Thymus (tissue), 11 donors: ENCODE measurements around the gene VEZT. TPM values are rescaled to one million over a fixed set of nuclear protein-coding genes. Genes with fewer than 3 reads are reported as not detected.

Source experiments
- DNase-seq, 9 donors: peaks; one replicate each; pipeline ENCODE4 v3.0.0-alpha.2; 2013; ENCODE audit warnings: low spot score in 9 of 9, low read depth in 6 of 9, missing footprints in 1 of 9
- H3K27ac ChIP-seq, 2 donors: one replicate each; pipeline ENCODE4 v1.5.1; 2013; ENCODE audit warnings: control low read depth in 1 of 2, low read depth in 1 of 2, low read length in 1 of 2, mild to moderate bottlenecking in 1 of 2, moderate library complexity in 1 of 2
- H3K27me3 ChIP-seq, 2 donors: one replicate each; pipeline ENCODE4 v1.5.1; 2013; ENCODE audit warnings: low read length in 1 of 2; ENCODE audit not compliant: control insufficient read depth in 2 of 2, insufficient read depth in 1 of 2
- H3K36me3 ChIP-seq, 2 donors: one replicate each; pipeline ENCODE4 v1.5.1; 2013; ENCODE audit warnings: low read length in 1 of 2, mild to moderate bottlenecking in 1 of 2, moderate library complexity in 1 of 2; ENCODE audit not compliant: control insufficient read depth in 2 of 2, insufficient read depth in 2 of 2
- H3K4me1 ChIP-seq, 2 donors: one replicate each; pipeline ENCODE4 v1.5.1; 2013; ENCODE audit warnings: low read length in 2 of 2; ENCODE audit not compliant: control insufficient read depth in 2 of 2, insufficient read depth in 2 of 2
- H3K4me3 ChIP-seq, 2 donors: one replicate each; pipeline ENCODE4 v1.5.1; 2013; ENCODE audit warnings: low read length in 2 of 2, control low read depth in 1 of 2, mild to moderate bottlenecking in 1 of 2
- H3K9me3 ChIP-seq, 2 donors: one replicate each; pipeline ENCODE4 v1.5.1; 2013; ENCODE audit warnings: low read length in 1 of 2, mild to moderate bottlenecking in 1 of 2; ENCODE audit not compliant: control insufficient read depth in 2 of 2, insufficient read depth in 1 of 2
- WGBS: extraction: QIAGEN DNeasy Blood & Tissue Kit; methylation state at CpG from one replicate; pipeline ENCODE4 v1.1.7; 2013; 5-methylcytosine and 5-hydroxymethylcytosine counted together
- polyA plus RNA-seq: library from polyadenylated mRNA; stranded (reverse); fragments of 200-250 nt; gene quantifications from one replicate; pipeline ENCODE4 v1.2.3, GENCODE V29; 2013
- total RNA-seq: library from RNA; stranded (reverse); fragments of 120-200 nt; gene quantifications from one replicate; pipeline ENCODE4 v1.2.4, GENCODE V29; 2013
- donor health status: healthy.

The VEZT gene
- total and polyA plus RNA-seq, 2 donors: 51.4 to 54.4 TPM

DNA sequence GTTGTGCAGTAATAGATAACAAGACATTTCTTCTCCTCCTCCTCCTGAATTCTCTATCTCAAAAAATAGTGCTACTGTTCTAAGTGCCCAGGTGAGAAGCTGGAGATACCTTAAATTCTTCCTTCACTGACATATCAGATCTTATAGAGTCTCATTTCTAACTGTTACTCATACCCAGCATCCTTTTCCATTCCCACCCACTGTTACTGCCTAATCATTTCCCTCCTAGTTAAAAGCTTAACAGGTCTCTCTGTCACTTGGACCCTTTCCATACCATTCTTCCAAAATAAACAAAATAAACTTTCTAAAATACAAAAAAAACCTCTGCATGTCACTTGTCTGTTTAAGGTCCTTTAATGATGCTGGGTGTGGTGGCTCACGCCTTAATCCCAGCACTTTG, 124.4 kb downstream of the VEZT start:
- Histone ChIP-seq H3K36me3 (no peaks in the 10 kb centered on the region), H3K4me1 (no peaks in the 10 kb centered on the region), H3K9me3 (no peaks in the 10 kb centered on the region), H3K27me3 (no peaks in the 10 kb centered on the region), H3K27ac (no peak overlapping the region), H3K4me3 (no peak overlapping the region)
- DNase-seq: no peak
- 95% methylated on average over 1 of the region's 1 CpG for WGBS

- 88% methylated on average over 6 of the region's 6 CpGs for WGBS
- no peak overlapping the region for H3K27ac ChIP-seq
- H3K4me1 ChIP-seq: no peaks in the 10 kb centered on the region
- H3K9me3 ChIP-seq: no peaks in the 10 kb centered on the region
- H3K4me3 ChIP-seq: no peak overlapping the region
- no peaks in the 10 kb centered on the region for H3K27me3 ChIP-seq
- no peaks in the 10 kb centered on the region for H3K36me3 ChIP-seq
- DNase-seq: no peak
These were observed 126.0 kb downstream of the VEZT start for GRCh38 chr12:95343461-95344230.

DNA sequence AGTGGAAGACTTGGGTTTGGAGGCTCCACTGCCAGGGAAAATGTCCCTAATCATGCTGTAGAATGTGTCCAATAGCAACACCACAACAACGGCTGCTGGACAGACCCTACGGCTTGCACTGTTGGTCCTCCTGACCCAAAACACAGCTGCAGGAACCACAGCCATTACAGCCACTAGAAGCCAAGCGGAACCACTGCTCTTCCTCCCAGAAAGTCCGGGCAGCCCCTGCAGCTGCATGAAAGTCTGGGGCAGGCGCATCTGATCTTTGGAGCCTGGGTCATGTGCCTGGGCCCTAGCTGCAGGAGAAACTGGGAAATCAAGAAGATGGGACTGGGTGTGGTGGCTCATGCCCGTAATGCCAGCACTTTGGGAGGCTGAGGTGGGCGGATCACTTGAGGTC, 131.7 kb downstream of the VEZT start:
- Histone ChIP-seq H3K36me3 (no peaks in the 10 kb centered on the region), H3K27me3 (no peaks in the 10 kb centered on the region)
- WGBS: 97% methylated on average over 7 of the region's 7 CpGs

GRCh38 chr12:95351748-95352147, 134.1 kb downstream of the VEZT start:
- Histone ChIP-seq H3K27me3 (no peaks in the 10 kb centered on the region), H3K4me1 (no peaks in the 10 kb centered on the region)

More for the DNA sequence above, 131.7 kb downstream of the VEZT start:
- no peaks in the 10 kb centered on the region for H3K9me3 ChIP-seq
- H3K27ac ChIP-seq: no peak overlapping the region
- no peak for DNase-seq
- no peaks in the 10 kb centered on the region for H3K4me1 ChIP-seq
- H3K4me3 ChIP-seq: no peak overlapping the region

More at GRCh38 chr12:95351748-95352147, 134.1 kb downstream of the VEZT start:
- Histone ChIP-seq H3K4me3 (no peak overlapping the region), H3K36me3 (no peaks in the 10 kb centered on the region), H3K9me3 (no peaks in the 10 kb centered on the region), H3K27ac (no peak overlapping the region)
- DNase-seq: no peak
- 96% methylated on average over 6 of the region's 6 CpGs for WGBS

Other genes with a start within 250 kb of the VEZT start
- gene NDUFA12, start 214.1 kb upstream of the VEZT start, total RNA-seq: 136 TPM
- gene NDUFA12, start 214.1 kb upstream of the VEZT start, polyA plus RNA-seq: 119 TPM
- gene NR2C1, start 144.2 kb upstream of the VEZT start, total RNA-seq: 42.3 TPM
- gene NR2C1, start 144.2 kb upstream of the VEZT start, polyA plus RNA-seq: 123 TPM
- gene FGD6, start 340 bp upstream of the VEZT start, total RNA-seq: 9.1 TPM
- gene FGD6, start 340 bp upstream of the VEZT start, polyA plus RNA-seq: 2.3 TPM